Upper lobe of left lung (tissue), 4 donors: ENCODE measurements around the gene CNIH2.

Experiments
- EP300 ChIP-seq, 4 donors: sonication (generic); formaldehyde crosslinking; IDR thresholded peaks; one replicate each; pipeline ENCODE4 v1.5.1; 2017; ENCODE audit warnings: antibody characterized with exemption in 4 of 4, control low read depth in 2 of 4
- POLR2A ChIP-seq, 4 donors: fragments of 450-650 bp; IDR thresholded peaks; one replicate each; pipeline ENCODE4 v1.5.1; 2016 to 2017; ENCODE audit warnings: antibody characterized with exemption in 4 of 4, mild to moderate bottlenecking in 2 of 4
- POLR2AphosphoS5 ChIP-seq, 2 donors: sonication (generic); formaldehyde crosslinking; IDR thresholded peaks; one replicate each; pipeline ENCODE4 v1.5.1; 2017; ENCODE audit warnings: antibody characterized with exemption in 2 of 2
- TF ChIP-seq, protein P1 (sequence below), 6 experiments: fragments of 450-650 bp in 4 of 6; fragments of 200-600 bp in 2 of 6; sonication (generic) in 2 of 6; IDR thresholded peaks; one replicate each; pipeline ENCODE4 v1.5.1; 2016 to 2019; ENCODE audit warnings: antibody characterized with exemption in 6 of 6

DNA sequence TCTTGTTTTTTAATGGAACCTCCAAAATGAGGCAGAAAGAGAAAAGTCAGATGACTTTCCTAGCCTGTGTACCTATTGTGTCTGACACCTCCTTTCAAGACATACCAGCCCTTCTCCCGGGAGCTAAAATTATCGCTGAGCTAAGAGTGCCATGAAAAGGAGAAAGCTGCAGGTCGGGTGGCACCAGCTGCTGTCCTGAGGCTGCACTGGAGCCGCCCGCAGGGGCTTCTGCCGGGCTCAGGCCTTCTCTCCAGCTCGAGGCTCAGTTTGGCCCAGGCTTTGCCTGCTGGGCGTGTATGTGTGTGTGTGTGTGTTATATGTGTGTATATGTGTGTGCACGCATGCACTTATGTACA is 37.2 kb upstream of the CNIH2 start:
- TF ChIP-seq, protein P1, sequence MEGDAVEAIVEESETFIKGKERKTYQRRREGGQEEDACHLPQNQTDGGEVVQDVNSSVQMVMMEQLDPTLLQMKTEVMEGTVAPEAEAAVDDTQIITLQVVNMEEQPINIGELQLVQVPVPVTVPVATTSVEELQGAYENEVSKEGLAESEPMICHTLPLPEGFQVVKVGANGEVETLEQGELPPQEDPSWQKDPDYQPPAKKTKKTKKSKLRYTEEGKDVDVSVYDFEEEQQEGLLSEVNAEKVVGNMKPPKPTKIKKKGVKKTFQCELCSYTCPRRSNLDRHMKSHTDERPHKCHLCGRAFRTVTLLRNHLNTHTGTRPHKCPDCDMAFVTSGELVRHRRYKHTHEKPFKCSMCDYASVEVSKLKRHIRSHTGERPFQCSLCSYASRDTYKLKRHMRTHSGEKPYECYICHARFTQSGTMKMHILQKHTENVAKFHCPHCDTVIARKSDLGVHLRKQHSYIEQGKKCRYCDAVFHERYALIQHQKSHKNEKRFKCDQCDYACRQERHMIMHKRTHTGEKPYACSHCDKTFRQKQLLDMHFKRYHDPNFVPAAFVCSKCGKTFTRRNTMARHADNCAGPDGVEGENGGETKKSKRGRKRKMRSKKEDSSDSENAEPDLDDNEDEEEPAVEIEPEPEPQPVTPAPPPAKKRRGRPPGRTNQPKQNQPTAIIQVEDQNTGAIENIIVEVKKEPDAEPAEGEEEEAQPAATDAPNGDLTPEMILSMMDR (IDR thresholded peaks at IDR 0.05), result no peak
- no peak for TF ChIP-seq EP300 (IDR thresholded peaks at IDR 0.05)
- no peak for TF ChIP-seq POLR2A (IDR thresholded peaks at IDR 0.05)
- TF ChIP-seq POLR2AphosphoS5 (IDR thresholded peaks at IDR 0.05), result no peak
